SW 1271 (cell line): ENCODE data around the gene OR14A2.
"Not testable (repeated sequence)": the region's sequence is repeated elsewhere in the genome, so short reads cannot be mapped to it uniquely, and the experiment has no call there.

ENCODE experiments used
- DNase-seq, 2 experiments: peaks; one replicate each; lab custom pipeline; 2025; lab: John Stamatoyannopoulos, UW

The OR14A2 gene

GRCh38 chr1:247748041-247748440, at the start of gene OR14A2:
OR14A2 (minus strand) TSS chr1:247748141.
- DNase-seq = no peak

GRCh38 chr1:247797518-247797917, 49.6 kb upstream of the OR14A2 start:
- DNase-seq = no peak

- no peak for DNase-seq
Observed at GRCh38 chr1:247769603-247770002, 21.7 kb upstream of the OR14A2 start.

DNA sequence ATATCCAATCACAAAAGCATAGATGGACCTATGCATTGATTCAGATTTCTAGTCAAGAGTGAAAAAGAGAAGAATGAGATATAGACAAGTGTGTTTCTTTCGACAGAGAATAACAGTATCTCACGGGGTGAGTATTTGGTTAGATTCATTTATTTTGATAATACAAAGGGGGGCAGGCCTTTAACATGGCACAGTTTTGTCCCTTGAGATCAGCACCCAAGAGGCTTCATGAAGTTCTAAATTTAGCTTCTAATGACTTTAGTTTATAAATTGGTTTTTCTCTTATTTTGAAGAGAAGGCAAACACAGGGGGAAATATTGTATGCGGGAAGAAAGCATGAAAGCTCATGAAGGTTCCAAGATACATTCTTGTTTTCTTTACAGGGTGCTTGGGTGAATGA, 12.5 kb upstream of the OR14A2 start, which contains the start of gene OR1C1:
Gene OR1C1 (minus strand): TSS at position 101 of the 400 bp plus-strand sequence. CDS start 2,150 bp downstream, outside the sequence.
- no peak for DNase-seq

DNA sequence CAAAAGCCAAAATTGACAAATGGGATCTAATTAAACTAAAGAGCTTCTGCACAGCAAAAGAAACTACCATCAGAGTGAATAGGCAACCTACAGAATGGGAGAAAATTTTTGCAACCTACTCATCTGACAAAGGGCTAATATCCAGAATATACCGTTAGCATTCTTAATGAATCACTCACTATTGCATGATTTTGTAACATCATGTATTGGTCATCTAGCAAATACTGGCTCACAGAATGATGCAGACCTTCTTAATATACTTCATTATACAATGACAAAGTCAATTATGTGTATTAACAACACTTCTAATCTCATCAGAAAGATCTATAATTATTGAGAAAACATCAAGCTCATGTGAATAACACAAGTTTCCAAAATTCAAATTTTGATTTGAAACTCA, 6.4 kb upstream of the OR14A2 start:
- DNase-seq = not testable (repeated sequence)

- DNase-seq = no peak
Observed at GRCh38 chr1:247749870-247750269, 1.9 kb upstream of the OR14A2 start.

DNA sequence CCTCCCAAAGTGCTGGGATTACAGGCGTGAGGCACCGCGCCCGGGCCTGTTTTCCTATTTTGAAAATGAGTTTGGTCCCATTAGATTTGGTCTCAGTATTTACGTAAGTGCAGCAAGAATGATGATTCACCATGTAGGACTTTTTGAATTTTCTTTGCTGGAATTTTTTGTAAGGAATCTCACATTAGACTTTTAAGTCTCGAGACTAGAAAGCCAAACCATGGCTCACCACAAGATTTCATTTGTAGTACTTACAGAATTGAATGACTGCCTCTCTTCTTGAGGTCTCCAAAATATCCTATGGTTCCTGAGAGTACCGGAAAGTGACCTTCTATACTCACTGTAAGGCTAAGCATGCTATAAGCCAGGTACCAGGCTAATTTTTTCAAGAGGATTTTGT, 325 bp downstream of the OR14A2 start:
- DNase-seq = peak in 1 of 2 experiments; percentile 38

DNA sequence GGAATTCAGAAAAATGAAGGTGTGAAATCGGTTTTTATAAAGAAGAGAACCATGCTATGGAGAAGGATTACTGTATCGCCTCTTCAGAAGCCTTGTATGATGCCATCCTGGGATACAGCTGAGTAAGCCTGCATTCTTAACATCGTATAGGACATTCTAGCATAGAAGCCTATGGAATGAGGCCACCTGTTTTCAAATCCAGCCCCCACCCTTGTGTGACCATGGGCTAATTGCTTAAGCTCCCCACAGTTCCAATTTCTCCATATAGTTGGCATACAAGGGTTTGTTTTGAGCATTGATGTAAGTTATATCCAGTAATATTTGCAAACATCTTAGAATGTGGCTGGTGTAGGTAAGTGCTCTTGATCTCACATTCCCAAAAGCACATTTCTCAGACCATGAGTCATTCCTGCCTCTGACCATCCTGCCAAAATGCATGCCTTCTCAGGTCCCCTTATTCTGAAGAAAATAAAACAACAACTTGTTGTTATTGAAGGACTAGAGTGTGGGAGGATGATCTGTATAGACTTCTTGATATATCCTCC, 1.5 kb downstream of the OR14A2 start:
- DNase-seq = peak; percentile 28 to 32

GRCh38 chr1:247742215-247742760, 5.7 kb downstream of the OR14A2 start:
- DNase-seq = peak; percentile 38 to 52

GRCh38 chr1:247741756-247742155, 6.2 kb downstream of the OR14A2 start:
- no peak for DNase-seq

GRCh38 chr1:247740721-247741120, 7.2 kb downstream of the OR14A2 start:
- DNase-seq = peak in 1 of 2 experiments; percentile 34

DNA sequence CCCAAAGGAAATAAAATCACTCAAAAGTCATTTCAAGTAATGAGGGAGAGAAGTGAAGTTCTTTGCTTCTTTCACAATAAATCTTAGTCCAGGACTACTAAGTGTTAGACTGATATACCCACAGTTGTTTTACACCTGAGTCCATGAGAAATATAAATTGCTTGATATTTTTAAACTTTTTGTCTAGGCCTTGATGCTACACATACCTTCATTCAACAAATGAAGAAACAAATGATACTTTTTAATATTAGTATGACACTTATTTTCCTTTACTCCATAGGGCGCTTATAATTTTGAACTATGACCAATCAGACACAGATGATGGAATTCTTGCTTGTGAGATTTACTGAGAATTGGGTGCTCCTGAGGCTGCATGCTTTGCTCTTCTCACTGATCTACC, 9.6 kb downstream of the OR14A2 start, which contains the start of gene OR14K1:
Gene OR14K1 (plus strand): TSS at position 301 of the 400 bp plus-strand sequence. CDS start 0 bp downstream, at position 301.
- no peak for DNase-seq

DNA sequence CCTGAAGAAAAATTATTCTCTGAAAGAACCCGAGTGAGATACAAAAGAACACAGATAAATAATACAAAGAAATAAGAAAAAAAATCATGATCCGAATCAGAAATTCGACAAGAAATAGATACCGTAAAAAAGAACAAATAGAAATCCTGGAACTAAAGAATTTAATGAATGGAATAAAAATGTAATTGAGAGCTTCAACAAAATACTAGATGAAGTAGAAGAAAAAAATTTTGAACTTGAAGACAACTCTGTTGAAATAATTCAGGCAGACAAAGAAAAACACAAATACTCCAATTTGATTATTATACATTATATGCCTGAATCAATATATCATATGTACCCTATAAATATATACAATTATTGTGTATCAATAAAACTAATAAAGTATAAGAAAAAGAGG, 26.7 kb downstream of the OR14A2 start:
- no peak for DNase-seq

DNA sequence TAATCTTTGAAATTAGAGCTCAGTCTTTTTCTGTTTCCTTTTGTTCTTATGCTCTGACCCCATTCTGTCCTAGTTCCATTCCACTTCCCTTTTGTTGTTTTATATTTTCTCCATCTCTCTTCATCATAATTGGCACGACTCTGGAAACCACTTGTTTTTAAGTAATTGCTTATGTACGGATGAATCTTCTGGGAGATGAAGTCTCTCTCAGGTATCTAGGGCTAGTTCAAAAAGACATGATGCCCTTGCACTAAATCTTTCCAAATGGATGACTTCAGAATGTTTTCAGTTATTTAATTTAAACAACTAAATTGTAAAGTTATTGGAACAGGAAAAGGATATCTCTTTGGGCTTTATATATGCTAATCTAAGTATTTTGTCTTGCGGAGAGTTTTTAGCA, 31.4 kb downstream of the OR14A2 start, which contains the start of gene OR6F1:
Gene OR6F1 (minus strand): TSS at position 101 of the 400 bp plus-strand sequence. CDS start 3,891 bp downstream, outside the sequence.
- no peak for DNase-seq

DNA sequence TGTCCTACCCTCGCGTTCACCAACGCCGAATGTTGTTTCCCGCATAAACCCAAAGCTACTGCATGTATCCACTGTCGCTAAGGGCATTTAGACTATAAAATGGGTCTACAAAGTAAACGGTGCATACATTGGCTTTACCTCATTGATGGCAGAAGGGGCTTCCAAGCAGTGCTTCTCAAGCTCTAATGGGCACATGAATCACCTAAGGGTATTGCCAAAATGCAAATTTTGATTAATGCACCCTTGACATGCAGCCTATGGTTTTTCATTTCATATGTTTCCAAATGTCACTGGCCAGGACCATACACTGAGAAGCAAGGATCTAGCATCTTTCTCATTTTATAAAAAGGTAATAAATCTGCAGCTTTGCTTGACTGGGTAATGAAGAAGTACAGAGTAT, 34.2 kb downstream of the OR14A2 start:
- no peak for DNase-seq

- DNase-seq = not testable (repeated sequence)
Observed at GRCh38 chr1:247710681-247711080, 37.3 kb downstream of the OR14A2 start.

DNA sequence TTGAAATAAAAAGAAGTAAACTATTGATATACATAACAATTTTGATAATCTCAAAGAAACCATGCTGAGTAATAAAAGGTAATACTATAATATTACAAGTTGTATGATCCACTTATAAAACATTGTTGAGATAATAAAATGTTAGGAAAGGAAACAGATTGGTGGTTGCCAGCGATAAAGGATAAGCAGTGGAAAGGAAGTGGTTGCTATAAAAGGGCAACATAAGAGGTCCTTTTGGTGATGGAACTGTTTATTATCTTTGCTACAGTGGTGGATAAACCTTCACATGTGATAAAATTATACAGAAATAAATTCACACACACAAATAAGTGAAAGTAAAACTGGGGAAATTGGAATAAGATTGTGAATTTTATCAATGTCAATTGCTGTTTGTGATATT, 46.6 kb downstream of the OR14A2 start:
- no peak for DNase-seq

DNA sequence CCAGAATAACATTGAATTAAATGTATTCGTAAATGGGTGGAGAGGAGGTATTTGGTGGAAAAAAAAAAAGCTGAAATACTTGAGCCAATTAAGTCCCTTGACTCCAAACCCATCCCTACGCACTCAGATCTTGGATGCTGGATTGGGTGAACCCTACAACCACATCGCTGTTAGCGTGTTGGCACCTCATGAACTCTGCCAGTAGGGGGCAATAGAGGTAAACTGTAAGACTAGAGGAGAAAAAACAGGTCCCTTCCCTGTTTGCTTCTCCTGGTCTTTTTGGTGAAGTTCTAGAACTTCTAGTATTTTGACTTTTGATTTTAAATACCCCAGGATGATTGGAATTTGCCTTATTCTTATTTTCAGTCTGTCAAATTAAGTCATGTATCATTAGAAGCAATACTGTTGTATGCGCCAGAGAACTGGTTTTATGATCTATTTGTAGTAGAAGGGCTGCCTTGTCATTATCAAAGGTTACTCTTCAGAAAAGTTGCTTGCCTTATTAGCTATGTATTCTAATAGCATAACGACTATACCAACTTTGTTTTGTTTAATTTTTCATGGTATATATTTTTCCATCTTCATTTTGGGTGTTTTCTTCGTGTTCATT, 66.5 kb downstream of the OR14A2 start:
- peak; percentile 46 to 75 for DNase-seq

GRCh38 chr1:247680171-247680570, 67.8 kb downstream of the OR14A2 start:
- no peak for DNase-seq

GRCh38 chr1:247679639-247680038, 68.3 kb downstream of the OR14A2 start, which contains the start of gene OR13G1:
OR13G1 (minus strand) TSS chr1:247679739; CDS start chr1:247673041, 6,698 bp downstream.
- DNase-seq = no peak
